Heart left ventricle (tissue), 13 donors: ENCODE data around the gene CDX2.

Experiments used
- POLR2A ChIP-seq, 2 donors: fragments of 450-650 bp; IDR thresholded peaks; one replicate each; pipeline ENCODE4 v1.6.1; 2017; ENCODE audit warnings: antibody characterized with exemption in 2 of 2, mild to moderate bottlenecking in 2 of 2, moderate library complexity in 2 of 2
- TF ChIP-seq, protein P1 (sequence below), 12 donors: fragments of 200-600 bp; sonication (generic) in 4 of 12; IDR thresholded peaks; one replicate each; pipeline versions ENCODE4 v1.5.0 to v1.8.0; 2018 to 2022; ENCODE audit warnings: antibody characterized with exemption in 12 of 12, mild to moderate bottlenecking in 5 of 12
- donor health status: ischemic (EF 13 %, LVEDD 7.1; RV severe dilation, severe dysfunction).
- donor health status: DM: no; HTN: yes; CAD: no.
- donor health status: DM: no; HTN: no; CAD: no.
- donor health status: ischemic (EF 25% LVEDD 6.9; RV normal size, moderate dysfunction).
- donor health status: ischemic (EF 25% LVEDD 5.7; RV mildly dilated, moderate dysfunction).
- donor health status: ischemic (EF 35%, LVEDD 5.7; RV mildly dilated, moderate dysfunction).
- donor health status: nonischemic (EF 11% LVEDD 7.7; RV severe dilation, severe dysfunction).
- donor health status: DM: yes; HTN: yes; CAD: no.
- donor health status: PGD.
- donor health status: ischemic (EF 29% LVEDD 5.4; RV normal size, mild dysfunction).
- donor health status: nonischemic (EF 23%, LVEDD 6.1; RV moderate dilation, normal function).

DNA sequence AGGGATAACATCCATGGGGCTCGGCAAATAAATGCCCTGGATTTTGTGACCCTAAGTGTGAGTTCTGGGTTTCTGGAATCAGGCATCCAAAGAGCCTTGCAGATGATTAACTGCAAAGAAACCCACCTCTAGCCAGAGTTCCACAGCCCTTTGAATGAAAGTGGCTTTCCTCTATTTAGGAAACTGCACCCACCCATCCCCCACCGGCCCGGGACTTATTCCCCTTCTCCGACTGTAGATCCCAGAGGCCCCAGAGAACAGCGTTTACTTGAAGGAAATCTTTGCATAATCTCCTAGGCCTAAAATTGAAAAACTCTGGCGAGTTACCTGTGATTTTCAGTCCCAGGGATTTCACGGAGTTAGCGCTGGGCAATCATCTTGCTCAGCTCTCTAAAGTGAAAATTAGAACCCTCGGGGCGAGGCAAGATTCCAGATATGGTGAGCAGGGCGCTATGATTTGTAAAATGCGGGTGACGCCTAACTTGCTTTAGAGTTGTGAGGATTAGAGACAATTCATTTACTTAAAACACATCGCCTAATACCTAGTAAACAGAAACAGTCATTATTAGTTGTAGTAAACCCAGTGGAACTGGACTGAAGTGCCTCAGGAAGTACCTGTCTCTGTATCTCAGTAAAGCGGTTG is 10.0 kb upstream of the CDX2 start:
- no peak for TF ChIP-seq POLR2A (IDR thresholded peaks at IDR 0.05)
- TF ChIP-seq, protein P1, sequence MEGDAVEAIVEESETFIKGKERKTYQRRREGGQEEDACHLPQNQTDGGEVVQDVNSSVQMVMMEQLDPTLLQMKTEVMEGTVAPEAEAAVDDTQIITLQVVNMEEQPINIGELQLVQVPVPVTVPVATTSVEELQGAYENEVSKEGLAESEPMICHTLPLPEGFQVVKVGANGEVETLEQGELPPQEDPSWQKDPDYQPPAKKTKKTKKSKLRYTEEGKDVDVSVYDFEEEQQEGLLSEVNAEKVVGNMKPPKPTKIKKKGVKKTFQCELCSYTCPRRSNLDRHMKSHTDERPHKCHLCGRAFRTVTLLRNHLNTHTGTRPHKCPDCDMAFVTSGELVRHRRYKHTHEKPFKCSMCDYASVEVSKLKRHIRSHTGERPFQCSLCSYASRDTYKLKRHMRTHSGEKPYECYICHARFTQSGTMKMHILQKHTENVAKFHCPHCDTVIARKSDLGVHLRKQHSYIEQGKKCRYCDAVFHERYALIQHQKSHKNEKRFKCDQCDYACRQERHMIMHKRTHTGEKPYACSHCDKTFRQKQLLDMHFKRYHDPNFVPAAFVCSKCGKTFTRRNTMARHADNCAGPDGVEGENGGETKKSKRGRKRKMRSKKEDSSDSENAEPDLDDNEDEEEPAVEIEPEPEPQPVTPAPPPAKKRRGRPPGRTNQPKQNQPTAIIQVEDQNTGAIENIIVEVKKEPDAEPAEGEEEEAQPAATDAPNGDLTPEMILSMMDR (IDR thresholded peaks at IDR 0.05) = no peak
